GM21529 (cell line): ENCODE measurements around the gene TNRC6A.
"Not testable (repeated sequence)": the region's sequence is repeated elsewhere in the genome, so short reads cannot be mapped to it uniquely, and the experiment has no call there.

ENCODE experiments used
- ATAC-seq: cut with Tn5 transposase; IDR thresholded peaks from one replicate; pipeline ENCODE4 v1.9.1; 2021; ENCODE audit not compliant: unreplicated experiment

TNRC6A gene

DNA sequence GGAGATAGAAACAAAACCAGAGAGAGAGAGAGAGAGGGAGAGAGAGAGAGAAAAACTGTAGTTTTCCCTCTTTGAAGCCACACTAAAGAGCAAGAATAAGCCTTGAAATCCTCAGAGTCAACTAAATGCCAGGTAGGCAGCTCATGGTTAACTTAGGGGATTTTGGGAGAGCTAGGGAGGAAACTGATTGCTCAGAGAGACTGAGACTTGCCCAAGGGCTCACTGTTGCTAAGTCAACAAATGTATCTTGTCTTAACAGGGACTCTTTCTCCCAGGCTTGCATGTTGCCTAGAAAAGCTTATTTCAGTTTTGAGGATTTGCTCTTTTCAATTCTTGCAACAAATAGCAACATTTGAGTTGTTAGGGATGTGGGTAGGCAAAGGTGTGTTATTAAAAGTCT lies 111.8 kb downstream of the TNRC6A start:
- ATAC-seq, result no peak

GRCh38 chr16:24844101-24845030 lies 114.9 kb downstream of the TNRC6A start:
- no peak for ATAC-seq

DNA sequence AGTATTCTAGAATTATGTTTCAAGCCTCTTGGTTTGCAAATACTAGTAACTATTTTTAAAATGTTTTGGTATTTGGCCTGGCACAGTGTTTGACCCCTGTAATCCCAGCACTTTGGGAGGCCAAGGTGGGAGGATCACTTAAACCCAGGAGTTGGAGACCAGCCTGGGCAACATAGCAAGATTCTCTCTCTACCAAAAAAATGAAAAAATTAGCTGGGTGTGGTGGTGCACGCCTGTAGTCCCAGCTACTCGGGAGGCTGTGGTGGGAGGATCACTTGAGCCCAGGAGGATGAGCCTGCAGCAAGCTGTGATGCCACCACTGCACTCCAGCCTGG lies 115.5 kb downstream of the TNRC6A start:
- not testable (repeated sequence) for ATAC-seq

DNA sequence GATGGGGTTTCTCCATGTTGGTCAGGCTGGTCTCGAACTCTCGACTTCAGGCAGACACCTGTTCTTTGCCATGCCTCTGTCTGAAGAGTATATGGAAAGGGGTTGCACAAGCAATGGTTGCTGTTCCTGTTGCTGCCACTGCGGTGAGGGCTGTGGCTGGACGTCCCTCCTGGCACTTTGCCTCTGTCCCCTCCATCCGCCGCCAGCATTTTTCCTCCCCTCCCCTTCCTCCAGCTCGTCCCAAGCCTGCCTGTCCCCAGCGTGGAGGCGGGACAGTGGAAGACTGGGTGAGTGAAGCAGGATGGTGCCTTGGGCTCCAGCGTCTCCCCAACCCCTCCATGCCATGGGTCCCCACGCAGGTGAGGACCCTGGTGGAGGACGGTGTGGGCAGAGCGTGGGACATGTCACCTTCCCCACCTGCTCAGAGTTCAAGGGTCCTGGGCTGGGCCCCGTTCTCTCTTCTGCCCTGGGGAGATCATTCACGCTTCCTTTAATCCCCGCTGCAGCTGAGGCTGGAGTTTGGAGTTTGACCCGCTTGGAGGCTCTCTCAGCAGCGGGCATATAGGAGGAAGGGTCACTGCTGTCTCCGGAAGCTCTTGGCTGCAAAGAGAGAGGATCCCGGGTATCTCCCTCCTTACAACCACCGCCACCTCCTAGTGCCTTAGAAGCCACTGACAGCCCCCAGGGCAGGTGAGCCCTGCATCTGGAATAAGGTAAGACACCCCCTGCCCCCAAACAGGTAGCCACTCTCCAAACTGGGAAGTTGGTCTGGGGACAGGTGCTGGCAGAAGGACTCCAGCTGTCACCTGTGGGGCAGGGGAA lies 116.5 kb downstream of the TNRC6A start, which contains the start of gene SLC5A11:
Gene SLC5A11, plus strand, starts transcription at position 238 of the 822 bp plus-strand sequence. CDS start 12,681 bp downstream, outside the sequence.
- no peak for ATAC-seq

GRCh38 chr16:24846548-24847357 lies 117.3 kb downstream of the TNRC6A start:
- ATAC-seq, result no peak

DNA sequence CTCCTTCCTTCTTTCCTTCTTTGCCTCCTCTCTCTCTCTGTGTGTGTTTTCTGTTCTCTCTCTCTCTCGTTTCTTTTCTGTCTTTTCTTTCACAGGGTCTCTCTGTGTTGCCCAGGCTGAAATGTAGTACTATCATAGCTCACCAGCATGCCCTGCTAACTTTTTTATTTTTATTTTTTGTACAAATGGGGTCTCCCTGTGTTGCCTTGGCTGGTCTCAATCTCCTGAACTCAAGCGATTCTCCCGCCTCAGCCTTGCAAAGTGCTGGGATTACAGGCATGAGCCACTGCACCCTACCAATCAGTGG lies 117.9 kb downstream of the TNRC6A start:
- ATAC-seq, result no peak

- no peak for ATAC-seq
Measured at GRCh38 chr16:24848065-24848464, 118.6 kb downstream of the TNRC6A start.

DNA sequence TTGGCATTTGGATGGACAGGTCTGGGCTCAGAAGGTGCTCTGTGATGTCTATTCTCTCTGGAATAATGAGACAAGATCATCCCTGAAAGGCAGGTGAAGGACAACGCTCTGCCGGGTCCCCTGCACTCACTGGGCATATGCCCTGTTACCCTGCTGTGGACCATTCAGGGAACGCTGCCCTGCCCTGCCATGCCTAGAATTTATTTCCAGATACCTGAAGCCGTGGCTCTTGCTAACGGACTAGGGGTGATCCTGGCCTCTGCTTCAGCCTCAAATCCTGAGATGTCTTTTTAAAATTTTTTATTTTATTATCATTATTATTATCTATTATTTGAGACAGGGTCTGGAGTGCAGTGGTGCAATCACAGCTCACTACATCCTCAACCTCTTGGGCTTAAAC lies 120.2 kb downstream of the TNRC6A start:
- no peak for ATAC-seq

- no peak for ATAC-seq
Measured at GRCh38 chr16:24850289-24850938, 121.0 kb downstream of the TNRC6A start.

DNA sequence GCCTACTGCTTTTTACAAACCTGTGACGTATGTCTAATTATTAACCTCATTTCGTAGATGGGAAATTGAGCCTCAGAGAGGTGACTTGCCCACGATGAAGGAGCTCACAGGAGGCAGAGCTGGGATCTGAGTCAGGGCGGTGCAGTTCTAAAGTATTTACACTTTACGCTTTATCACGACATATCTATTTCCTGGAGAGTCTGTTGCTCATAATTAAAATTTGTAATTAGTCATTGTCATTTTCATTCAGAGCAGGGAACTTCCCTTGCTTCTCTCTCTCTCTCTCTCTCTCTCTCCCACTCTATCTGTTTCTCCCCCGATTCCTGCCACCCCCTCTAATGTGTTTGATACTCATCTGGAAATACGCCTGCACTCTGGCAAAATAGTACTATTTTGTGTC lies 122.2 kb downstream of the TNRC6A start:
- ATAC-seq, result no peak

GRCh38 chr16:24852281-24852721 lies 122.8 kb downstream of the TNRC6A start:
- no peak for ATAC-seq

DNA sequence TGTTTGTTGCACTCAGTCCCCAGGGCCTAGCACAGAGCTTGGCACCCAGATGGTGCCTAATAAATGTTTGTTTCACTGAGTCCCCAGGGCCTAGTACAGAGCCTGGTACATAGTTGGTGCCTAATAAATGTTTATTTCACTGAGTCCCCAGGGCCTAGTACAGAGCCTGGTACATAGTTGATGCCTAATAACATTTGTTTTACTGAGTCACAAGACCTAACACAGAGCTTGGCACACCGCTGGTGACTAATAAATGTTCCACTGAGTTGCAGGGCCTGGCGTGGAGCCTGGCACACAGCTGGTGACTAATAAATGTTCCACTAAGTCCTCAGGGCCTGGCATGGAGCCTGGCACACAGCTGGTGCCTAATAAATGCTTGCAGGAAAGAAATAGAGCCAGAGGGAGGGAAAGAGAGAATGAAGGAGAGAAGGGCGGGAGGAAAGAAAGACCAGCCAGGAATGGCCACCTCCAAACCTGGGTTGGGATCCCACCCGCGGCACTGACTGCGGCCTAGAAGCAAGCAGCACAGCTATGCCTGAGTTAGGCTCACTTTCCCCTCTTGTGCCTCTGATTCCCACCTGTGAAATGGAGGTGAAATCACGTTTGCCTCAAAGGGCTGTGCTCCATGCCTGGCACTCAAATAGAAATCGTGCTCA lies 123.8 kb downstream of the TNRC6A start:
- ATAC-seq, result no peak

DNA sequence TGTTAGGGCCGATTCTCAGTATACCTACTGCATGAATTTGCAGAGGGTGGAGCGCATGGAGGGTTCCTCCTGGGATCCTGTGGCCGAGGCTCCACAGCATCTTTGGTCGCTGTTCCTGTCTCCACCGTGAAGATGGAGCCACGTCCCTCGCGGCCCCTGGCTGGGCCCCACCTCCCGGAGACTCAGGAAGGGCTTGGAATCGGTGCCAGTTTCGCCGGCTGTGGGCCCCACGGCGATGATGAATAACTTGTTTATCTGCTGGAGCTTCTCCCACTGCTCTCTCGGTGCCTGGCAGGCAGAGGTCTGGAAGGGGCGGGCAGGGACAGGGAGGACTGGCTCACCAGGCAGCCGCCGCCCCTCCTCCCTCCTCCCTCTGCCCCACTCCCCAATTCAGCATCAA lies 124.4 kb downstream of the TNRC6A start:
- no peak for ATAC-seq

DNA sequence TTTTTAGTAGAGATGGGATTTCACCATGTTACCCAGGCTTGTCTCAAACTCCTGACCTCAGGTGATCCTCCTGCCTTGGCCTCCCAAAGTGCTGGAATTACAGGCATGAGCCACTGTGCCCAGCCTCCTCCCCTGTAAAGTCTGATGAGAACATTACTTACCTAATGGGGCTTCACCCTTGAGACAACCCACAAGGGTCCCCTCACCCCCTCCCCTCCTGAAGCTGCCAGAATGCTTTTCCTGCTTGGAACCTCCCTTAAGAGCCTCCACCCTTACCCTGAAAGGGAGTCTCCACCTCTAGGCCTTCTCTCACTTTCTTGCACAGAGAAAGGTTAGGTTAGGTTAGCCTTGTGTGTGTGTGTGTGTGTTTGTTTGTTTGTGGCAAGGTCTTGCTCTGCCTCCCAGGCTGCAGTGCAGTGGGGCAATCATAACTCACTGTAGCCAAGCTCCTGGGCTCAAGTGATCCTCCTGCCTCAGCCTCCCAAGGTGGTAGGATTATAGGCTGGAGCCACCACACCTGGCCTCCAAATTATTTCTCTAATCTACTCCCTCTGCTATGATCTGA lies 125.2 kb downstream of the TNRC6A start:
- no peak for ATAC-seq

GRCh38 chr16:24855678-24856077 lies 126.2 kb downstream of the TNRC6A start:
- ATAC-seq, result no peak

DNA sequence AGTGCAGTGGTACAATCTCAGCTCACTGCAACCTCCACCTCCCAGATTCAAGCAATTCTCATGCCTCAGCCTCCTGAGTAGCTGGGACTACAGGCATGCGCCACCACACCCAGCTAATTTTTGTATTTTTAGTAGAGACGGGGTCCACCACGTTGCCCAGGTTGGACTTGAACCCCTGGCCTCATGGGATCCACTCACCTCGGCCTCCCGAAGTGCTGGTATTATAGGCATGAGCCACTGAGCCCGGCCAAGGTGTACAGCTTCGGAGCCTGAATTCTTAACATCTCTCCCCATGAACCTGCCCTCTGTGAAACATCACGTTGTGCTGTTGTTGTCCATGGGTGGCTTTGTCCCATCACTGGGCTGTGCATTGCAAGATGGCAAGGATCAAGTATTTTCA lies 127.4 kb downstream of the TNRC6A start:
- ATAC-seq, result not testable (repeated sequence)

- no peak for ATAC-seq
Measured at GRCh38 chr16:24858219-24859041, 129.0 kb downstream of the TNRC6A start.

DNA sequence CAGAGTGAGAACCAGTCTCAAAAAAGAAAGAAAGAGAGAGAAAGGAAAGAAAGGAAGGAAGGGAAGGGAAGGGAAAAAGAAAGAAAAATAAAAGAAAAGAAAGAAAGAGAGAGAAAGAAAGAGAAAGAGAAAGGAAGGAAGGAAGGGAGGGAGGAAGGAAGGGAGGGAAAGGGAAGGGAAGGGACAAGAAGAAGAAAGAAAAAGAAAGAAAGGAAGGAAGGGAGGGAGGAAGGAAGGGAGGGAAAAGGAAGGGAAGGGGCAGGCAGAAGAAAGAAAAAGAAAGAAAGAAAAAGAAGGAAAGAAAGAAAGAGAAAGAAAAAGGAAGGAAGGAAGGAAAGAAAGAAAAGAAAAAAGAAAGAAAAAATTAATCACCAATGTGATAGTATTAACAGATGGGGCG lies 132.0 kb downstream of the TNRC6A start:
- ATAC-seq, result no peak
